ENCODE results near the gene PARD3.

DNA sequence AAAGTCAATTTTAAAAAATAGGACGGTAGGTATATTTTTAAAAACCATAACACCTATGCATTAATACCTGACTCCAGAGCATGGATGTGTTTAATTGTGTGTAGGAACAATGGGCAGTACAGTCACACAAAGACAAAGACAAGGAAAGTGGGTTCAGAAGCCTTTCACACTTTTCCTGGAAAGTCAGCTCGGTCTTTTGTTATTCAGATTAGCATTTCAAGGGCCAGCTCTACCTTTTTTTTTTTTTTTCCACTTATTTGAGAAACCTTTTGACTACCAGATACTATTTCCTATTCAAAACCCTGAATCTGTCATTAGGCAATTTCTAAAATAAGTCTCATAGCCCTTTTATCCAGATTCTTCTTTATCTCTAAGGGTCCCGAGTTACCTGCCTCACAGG is 401.9 kb downstream of the PARD3 start:
- TF ChIP-seq RAD21 (IDR thresholded peaks at IDR 0.05; ENCODE audit: low read depth), result no peak
- TF ChIP-seq POLR2AphosphoS5 (IDR thresholded peaks at IDR 0.05; ENCODE audit: low read depth, low read length), result no peak
- TF ChIP-seq CEBPB (IDR thresholded peaks at IDR 0.05; ENCODE audit: low read depth), result no peak
- TF ChIP-seq, protein P1, sequence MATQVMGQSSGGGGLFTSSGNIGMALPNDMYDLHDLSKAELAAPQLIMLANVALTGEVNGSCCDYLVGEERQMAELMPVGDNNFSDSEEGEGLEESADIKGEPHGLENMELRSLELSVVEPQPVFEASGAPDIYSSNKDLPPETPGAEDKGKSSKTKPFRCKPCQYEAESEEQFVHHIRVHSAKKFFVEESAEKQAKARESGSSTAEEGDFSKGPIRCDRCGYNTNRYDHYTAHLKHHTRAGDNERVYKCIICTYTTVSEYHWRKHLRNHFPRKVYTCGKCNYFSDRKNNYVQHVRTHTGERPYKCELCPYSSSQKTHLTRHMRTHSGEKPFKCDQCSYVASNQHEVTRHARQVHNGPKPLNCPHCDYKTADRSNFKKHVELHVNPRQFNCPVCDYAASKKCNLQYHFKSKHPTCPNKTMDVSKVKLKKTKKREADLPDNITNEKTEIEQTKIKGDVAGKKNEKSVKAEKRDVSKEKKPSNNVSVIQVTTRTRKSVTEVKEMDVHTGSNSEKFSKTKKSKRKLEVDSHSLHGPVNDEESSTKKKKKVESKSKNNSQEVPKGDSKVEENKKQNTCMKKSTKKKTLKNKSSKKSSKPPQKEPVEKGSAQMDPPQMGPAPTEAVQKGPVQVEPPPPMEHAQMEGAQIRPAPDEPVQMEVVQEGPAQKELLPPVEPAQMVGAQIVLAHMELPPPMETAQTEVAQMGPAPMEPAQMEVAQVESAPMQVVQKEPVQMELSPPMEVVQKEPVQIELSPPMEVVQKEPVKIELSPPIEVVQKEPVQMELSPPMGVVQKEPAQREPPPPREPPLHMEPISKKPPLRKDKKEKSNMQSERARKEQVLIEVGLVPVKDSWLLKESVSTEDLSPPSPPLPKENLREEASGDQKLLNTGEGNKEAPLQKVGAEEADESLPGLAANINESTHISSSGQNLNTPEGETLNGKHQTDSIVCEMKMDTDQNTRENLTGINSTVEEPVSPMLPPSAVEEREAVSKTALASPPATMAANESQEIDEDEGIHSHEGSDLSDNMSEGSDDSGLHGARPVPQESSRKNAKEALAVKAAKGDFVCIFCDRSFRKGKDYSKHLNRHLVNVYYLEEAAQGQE (IDR thresholded peaks at IDR 0.05; ENCODE audit: low read depth), result no peak
- no peak for TF ChIP-seq POLR2A (IDR thresholded peaks at IDR 0.05; ENCODE audit: borderline replicate concordance, extremely low read depth, insufficient read depth, insufficient read length)
- no peak for TF ChIP-seq CTCF (IDR thresholded peaks at IDR 0.05 in 2 of 3, conservative IDR thresholded peaks at IDR 0.05 in 1 of 3; ENCODE audit: borderline replicate concordance in 1 of 3, insufficient read depth in 1 of 3, low read depth in 2 of 3, low read length in 2 of 3)
- TF ChIP-seq ZFX (IDR thresholded peaks at IDR 0.05), result no peak
- no peak for TF ChIP-seq CBX3 (IDR thresholded peaks at IDR 0.05; ENCODE audit: low read depth)
- no peak for TF ChIP-seq JUND (IDR thresholded peaks at IDR 0.05)
- TF ChIP-seq, protein P2, sequence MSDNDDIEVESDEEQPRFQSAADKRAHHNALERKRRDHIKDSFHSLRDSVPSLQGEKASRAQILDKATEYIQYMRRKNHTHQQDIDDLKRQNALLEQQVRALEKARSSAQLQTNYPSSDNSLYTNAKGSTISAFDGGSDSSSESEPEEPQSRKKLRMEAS (IDR thresholded peaks at IDR 0.05), result no peak
- no peak for TF ChIP-seq EZH2 (IDR thresholded peaks at IDR 0.05)
- TF ChIP-seq, protein P3, sequence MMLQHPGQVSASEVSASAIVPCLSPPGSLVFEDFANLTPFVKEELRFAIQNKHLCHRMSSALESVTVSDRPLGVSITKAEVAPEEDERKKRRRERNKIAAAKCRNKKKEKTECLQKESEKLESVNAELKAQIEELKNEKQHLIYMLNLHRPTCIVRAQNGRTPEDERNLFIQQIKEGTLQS (IDR thresholded peaks at IDR 0.05), result no peak
- no peak for TF ChIP-seq EZH2phosphoT487 (IDR thresholded peaks at IDR 0.05; ENCODE audit: borderline replicate concordance)

Measured in HCT116 (cell line).